ENCODE measurements around the gene MCCD1. TPM values are rescaled to one million over a fixed set of nuclear protein-coding genes. Genes with fewer than 3 reads are reported as not detected.
A peak's percentile ranks its signal among the peaks of the same experiment; 100 is the strongest.

Gene MCCD1
- total RNA-seq, 1 donor, result not detected

DNA sequence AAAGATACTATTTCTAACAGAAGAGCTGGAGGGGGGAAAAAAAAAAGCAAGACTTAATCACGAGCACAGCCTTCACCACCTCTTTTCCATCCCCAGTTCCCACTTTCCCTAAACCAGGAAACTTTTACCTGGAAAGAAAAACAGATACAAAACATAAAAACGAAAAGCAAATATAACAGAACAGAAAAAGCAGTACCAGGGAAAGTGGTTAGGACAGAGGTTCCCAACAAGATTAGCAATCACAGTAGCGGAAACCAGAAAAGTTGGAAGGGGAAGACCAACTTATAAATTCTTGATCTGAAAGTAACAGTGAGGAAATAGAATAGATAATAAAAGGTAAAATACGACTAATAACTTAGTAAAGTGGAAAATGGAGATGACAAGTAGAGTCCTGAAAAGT, 11.9 kb downstream of the MCCD1 start:
- DNase-seq (ENCODE audit: low read depth), result no peak
- TF ChIP-seq, protein P1, sequence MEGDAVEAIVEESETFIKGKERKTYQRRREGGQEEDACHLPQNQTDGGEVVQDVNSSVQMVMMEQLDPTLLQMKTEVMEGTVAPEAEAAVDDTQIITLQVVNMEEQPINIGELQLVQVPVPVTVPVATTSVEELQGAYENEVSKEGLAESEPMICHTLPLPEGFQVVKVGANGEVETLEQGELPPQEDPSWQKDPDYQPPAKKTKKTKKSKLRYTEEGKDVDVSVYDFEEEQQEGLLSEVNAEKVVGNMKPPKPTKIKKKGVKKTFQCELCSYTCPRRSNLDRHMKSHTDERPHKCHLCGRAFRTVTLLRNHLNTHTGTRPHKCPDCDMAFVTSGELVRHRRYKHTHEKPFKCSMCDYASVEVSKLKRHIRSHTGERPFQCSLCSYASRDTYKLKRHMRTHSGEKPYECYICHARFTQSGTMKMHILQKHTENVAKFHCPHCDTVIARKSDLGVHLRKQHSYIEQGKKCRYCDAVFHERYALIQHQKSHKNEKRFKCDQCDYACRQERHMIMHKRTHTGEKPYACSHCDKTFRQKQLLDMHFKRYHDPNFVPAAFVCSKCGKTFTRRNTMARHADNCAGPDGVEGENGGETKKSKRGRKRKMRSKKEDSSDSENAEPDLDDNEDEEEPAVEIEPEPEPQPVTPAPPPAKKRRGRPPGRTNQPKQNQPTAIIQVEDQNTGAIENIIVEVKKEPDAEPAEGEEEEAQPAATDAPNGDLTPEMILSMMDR (IDR thresholded peaks at IDR 0.05; ENCODE audit: insufficient read depth, low read length), result no peak
- H3K4me3 ChIP-seq (ENCODE audit: low read depth, low read length), result peak overlapping the region; percentile 95

DNA sequence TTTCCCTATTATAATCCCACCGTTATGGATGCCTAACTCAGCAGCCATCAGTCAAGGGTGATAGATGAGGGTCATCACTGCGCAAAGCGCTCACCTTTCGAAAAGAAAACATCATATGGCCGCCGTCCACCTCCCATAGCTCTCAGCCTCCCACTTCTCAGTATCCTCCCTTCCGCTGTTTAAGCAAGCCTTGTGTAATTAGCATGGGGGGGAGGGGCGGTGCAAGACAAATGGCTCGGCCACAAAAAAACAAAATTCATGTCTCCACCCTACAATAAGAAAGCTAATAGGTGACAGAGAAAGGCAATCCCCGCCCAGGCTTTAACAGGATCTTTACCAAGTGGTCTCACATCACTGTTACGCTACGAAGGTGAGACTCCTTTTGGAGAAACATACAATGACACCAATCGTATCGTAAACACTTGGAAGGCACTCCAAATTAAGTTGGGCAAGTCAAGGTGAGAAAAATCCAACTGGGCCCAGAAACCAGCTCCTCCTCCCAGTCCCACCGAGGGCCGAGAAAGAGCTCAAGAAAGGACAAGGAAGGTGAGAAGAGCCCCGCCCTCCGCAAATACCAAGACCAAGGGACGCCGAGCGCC, 12.4 kb downstream of the MCCD1 start:
- peak; percentile 58 for DNase-seq (ENCODE audit: low read depth)
- peak overlapping the region; percentile 95 for H3K4me3 ChIP-seq (ENCODE audit: low read depth, low read length)
- TF ChIP-seq, protein P1 (IDR thresholded peaks at IDR 0.05; ENCODE audit: insufficient read depth, low read length), result no peak

DNA sequence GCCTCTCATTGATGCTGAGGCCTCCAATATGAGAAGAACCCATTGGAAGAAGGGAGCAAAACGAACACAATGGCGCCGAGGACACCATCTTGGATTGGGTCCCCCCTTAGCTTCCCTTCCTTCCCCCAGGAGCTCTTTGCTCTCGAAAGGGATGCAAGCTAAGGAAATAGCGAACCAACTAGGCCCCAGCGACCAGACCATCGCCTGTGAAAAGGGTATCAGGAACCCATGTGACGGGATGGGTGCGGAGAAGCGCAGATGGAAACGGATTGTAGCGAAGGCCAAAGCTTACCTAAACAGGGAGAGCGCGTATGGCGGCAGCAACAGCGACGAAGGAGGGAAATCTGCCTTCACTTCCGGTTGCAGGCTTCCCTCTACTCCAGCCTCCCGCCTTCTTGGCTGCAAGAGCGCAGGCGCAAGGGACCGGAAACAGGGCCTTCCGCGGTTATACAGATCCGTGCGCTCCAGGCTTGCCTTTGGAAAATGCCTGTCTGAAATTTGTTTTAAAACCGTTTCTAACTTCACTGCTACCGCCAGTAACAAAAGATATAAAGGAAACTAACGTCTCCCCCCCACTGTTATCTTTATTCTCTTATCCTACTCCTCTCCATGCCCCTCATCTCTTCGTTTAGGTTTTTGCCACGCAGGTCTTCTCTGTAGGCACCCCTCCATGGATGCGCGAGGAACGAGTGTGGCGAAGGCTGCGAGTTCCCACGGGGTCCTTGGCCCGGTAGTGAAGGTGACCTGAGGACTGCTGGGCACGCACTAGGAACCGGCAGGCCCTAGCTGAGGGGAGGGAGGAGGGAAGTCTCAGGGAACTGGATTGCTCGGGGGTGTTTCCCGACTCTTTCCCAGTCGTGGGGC, 13.1 kb downstream of the MCCD1 start, which contains the start of gene DDX39B:
Gene DDX39B, minus strand, starts transcription at position 346 of the 864 bp plus-strand sequence. CDS start 1,471 bp downstream, outside the sequence.
- TF ChIP-seq, protein P1 (IDR thresholded peaks at IDR 0.05; ENCODE audit: insufficient read depth, low read length), result no peak
- peak; percentile 98 for DNase-seq (ENCODE audit: low read depth)
- peak within 1 kb of the TSS; percentile 95 for H3K4me3 ChIP-seq (ENCODE audit: low read depth, low read length)

DNA sequence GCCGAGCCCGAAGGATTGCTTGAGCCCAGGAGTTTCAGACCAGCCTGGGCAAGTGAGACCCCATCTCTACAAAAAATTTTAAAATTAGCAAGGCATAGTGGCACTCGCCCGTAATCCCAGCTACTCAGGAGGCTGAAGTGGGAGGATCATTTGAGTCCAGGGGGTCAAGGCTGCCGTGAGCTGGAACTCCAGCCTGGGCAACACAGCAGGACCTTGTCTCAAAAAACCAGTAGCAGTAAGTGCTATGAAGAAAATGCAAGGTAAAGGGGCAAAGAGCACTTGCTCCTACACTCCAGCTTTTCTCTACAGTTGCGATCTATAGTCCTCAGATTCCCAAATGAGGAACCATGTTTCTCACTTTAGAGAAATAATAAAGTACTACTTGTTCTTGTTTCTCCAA, 14.9 kb downstream of the MCCD1 start:
- TF ChIP-seq, protein P1 (IDR thresholded peaks at IDR 0.05; ENCODE audit: insufficient read depth, low read length), result no peak
- DNase-seq (ENCODE audit: low read depth), result no peak
- no peak overlapping the region for H3K4me3 ChIP-seq (ENCODE audit: low read depth, low read length)

DNA sequence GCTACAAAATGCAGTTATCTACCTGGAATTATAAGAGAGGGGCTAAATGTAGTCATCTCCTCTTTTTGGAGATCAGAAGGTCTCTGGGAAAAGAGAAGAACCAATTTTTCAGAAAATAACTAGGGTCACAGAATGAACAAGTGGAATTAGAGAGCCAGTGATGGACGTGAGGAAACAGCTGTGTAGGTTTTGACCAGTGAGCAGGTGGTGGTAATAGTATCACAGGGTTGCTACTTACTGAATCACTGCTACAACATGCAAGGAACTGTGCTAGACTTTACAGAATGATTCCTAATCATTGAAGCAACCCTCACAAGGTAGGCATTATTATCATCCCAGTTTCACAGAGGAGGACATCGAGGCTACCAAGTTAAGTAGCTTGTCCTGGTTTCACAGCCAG, 15.9 kb downstream of the MCCD1 start:
- no peak overlapping the region for H3K4me3 ChIP-seq (ENCODE audit: low read depth, low read length)
- TF ChIP-seq, protein P1 (IDR thresholded peaks at IDR 0.05; ENCODE audit: insufficient read depth, low read length), result no peak
- DNase-seq (ENCODE audit: low read depth), result no peak

DNA sequence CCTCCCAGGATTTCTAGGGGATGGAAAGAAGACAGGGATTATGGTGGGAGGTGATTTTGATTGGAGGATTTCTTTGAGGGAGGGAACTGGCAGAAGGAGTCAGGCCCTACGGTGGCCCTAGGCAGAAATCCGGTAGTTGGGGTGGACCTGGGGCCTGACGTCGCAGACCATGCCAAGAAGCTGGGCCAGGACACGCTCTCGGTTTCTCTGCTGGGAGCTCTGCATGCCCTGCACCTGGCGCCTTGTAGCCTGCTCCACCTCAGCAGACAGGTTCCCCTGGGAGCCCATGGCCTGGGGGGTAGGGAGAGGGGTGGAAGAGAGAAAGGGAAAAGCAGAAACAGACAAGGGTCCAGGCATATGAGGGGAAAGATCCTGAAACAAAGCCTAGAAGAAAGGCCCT, 16.5 kb downstream of the MCCD1 start:
- no peak for DNase-seq (ENCODE audit: low read depth)
- no peak overlapping the region for H3K4me3 ChIP-seq (ENCODE audit: low read depth, low read length)
- TF ChIP-seq, protein P1 (IDR thresholded peaks at IDR 0.05; ENCODE audit: insufficient read depth, low read length), result no peak
